K562 (cell line): ENCODE data around the gene PLEKHM1. TPM values are rescaled to one million over a fixed set of nuclear protein-coding genes. Genes with fewer than 3 reads are reported as not detected.
"Not testable (repeated sequence)": the region's sequence is repeated elsewhere in the genome, so short reads cannot be mapped to it uniquely, and the experiment has no call there.

Experiments used
- ATAC-seq: fragments of 200-7000 bp; cut with Tn5 transposase; 3 replicates; pipeline ENCODE4 v1.9.1; 2020; ENCODE audit warnings: moderate library complexity
- BruUV-seq: library from RNA; stranded (reverse); fragments of 400-500 nt; replicated peaks from 2 replicates; lab custom pipeline; 2021; lab: Mats Ljungman, UMichigan
- CTCF ChIA-PET: fragments of 300-600 bp; formaldehyde crosslinking; extraction: SDS; loops from one replicate; lab custom pipeline; 2021; ENCODE audit warnings: low intra/inter-chr PET ratio; lab: Yijun Ruan, JAX
- POLR2A ChIA-PET: fragments of 300-600, 350-650 bp; sonication (Branson Sonifier 250); formaldehyde crosslinking; extraction: SDS; loops from one replicate; lab custom pipeline; 2021; ENCODE audit warnings: antibody characterized with exemption, inconsistent platforms; lab: Yijun Ruan, JAX
- DNase-seq, 4 experiments: peaks; one replicate each; pipeline versions ENCODE4 v3.0.0 to v3.0.0-alpha.2; 2011 to 2018; ENCODE audit warnings: low spot score in 3 of 4, mixed read lengths in 3 of 4; ENCODE audit errors: extremely low read depth in 1 of 4
- FAIRE-seq: peaks from 2 replicates; lab custom pipeline; 2011; peaks lifted over from hg19 to GRCh38; lab: Jason Lieb, UNC
- H2AFZ ChIP-seq: 2 replicates; pipeline ENCODE4 v1.6.0; 2011; ENCODE audit warnings: low read depth, low read length, control low read depth, inconsistent platforms
- H3K27ac ChIP-seq: fragments of 200-600 bp; 3 replicates; pipeline ENCODE4 v1.8.0; 2011; ENCODE audit warnings: low read depth, mild to moderate bottlenecking, control low read depth, inconsistent platforms, low read length, moderate library complexity, mixed read lengths; ENCODE audit errors: extremely low read depth
- H3K27me3 ChIP-seq, 2 experiments: fragments of 300-600 bp in 1 of 2; 2 replicates in 1 of 2; 3 replicates in 1 of 2; pipeline versions ENCODE4 v1.6.0 to v1.8.0; 2011; ENCODE audit warnings: inconsistent platforms in 2 of 2, low read length in 2 of 2, mild to moderate bottlenecking in 1 of 2, mixed read lengths in 1 of 2, moderate library complexity in 1 of 2; ENCODE audit not compliant: control insufficient read depth in 2 of 2, insufficient read depth in 2 of 2
- H3K36me3 ChIP-seq: fragments of 300-600 bp; 3 replicates; pipeline ENCODE4 v1.8.0; 2011; ENCODE audit warnings: mild to moderate bottlenecking, low read length, inconsistent platforms; ENCODE audit not compliant: control insufficient read depth, insufficient read depth
- H3K4me1 ChIP-seq, 2 experiments: fragments of 200-600 bp in 1 of 2; replicated peaks in 1 of 2; 2 replicates in 1 of 2; 3 replicates in 1 of 2; pipeline versions ENCODE4 v1.5.1 to v1.8.0; 2011; ENCODE audit warnings: inconsistent platforms in 2 of 2, low read length in 2 of 2, mild to moderate bottlenecking in 1 of 2, mixed read lengths in 1 of 2, moderate library complexity in 1 of 2; ENCODE audit not compliant: control insufficient read depth in 2 of 2, insufficient read depth in 2 of 2
- H3K4me2 ChIP-seq: 2 replicates; pipeline ENCODE4 v1.6.1; 2011; ENCODE audit warnings: low read length, control low read depth, inconsistent platforms, mixed read lengths; ENCODE audit not compliant: insufficient read depth
- H3K4me3 ChIP-seq: fragments of 200-600 bp; sonication (generic), shearing (Covaris generic); 2 replicates; pipeline ENCODE4 v1.5.1; 2016; ENCODE audit warnings: control low read depth, inconsistent platforms
- H3K79me2 ChIP-seq: fragments of 200-600 bp; 3 replicates; pipeline ENCODE4 v1.8.0; 2011; ENCODE audit warnings: low read length, inconsistent platforms; ENCODE audit not compliant: control insufficient read depth, insufficient read depth
- H3K9ac ChIP-seq, 2 experiments: 2 replicates each; pipeline versions ENCODE4 v1.6.0 to v1.6.1; 2011; ENCODE audit warnings: low read depth in 2 of 2, low read length in 2 of 2, control low read depth in 1 of 2, inconsistent platforms in 1 of 2, mild to moderate bottlenecking in 1 of 2, mixed read lengths in 1 of 2; ENCODE audit not compliant: insufficient read depth in 1 of 2
- H3K9me1 ChIP-seq: one replicate; pipeline ENCODE4 v1.6.0; 2011; ENCODE audit warnings: inconsistent platforms, mild to moderate bottlenecking, low read length, moderate library complexity; ENCODE audit not compliant: control insufficient read depth, insufficient read depth
- H3K9me3 ChIP-seq: replicated peaks from 2 replicates; pipeline ENCODE4 v1.5.1; 2011; ENCODE audit warnings: low read depth, low read length, inconsistent platforms; ENCODE audit not compliant: control insufficient read depth, insufficient read depth
- H4K20me1 ChIP-seq: replicated peaks from 2 replicates; pipeline ENCODE4 v1.6.1; 2011; ENCODE audit warnings: low read length, inconsistent platforms, mixed read lengths; ENCODE audit not compliant: control insufficient read depth, insufficient read depth
- CREB1 ChIP-seq, 2 experiments: sonication (generic) in 1 of 2; formaldehyde crosslinking in 1 of 2; IDR thresholded peaks; 2 replicates each; pipeline versions ENCODE4 v1.6.1 to v1.8.0; 2012 to 2022; ENCODE audit warnings: inconsistent platforms in 1 of 2, mild to moderate bottlenecking in 1 of 2, missing genetic modification reagents in 1 of 2, moderate library complexity in 1 of 2
- ELF2 ChIP-seq: fragments of 250-450 bp; sonication (Bioruptor Pico); IDR thresholded peaks from 2 replicates; pipeline ENCODE4 v1.5.0; 2021; ENCODE audit warnings: mild to moderate bottlenecking
- HMGN3 ChIP-seq: IDR thresholded peaks from 2 replicates; pipeline ENCODE4 v1.6.1; 2011; ENCODE audit warnings: borderline replicate concordance, low read depth, mild to moderate bottlenecking, mixed read lengths, low read length; ENCODE audit not compliant: insufficient read length; ENCODE audit errors: extremely low read depth
- HNRNPL ChIP-seq: fragments of 200-400 bp; formaldehyde crosslinking; IDR thresholded peaks from 2 replicates; pipeline ENCODE4 v1.6.1; 2017; ENCODE audit warnings: low read depth, mild to moderate bottlenecking, low read length
- KDM5B ChIP-seq: fragments of 200-600 bp; sonication (generic); IDR thresholded peaks from 2 replicates; pipeline ENCODE4 v1.6.1; 2012; ENCODE audit warnings: low read depth, mild to moderate bottlenecking, moderate library complexity, low read length, control low read depth, inconsistent platforms; ENCODE audit not compliant: insufficient replicate concordance
- RBFOX2 ChIP-seq: fragments of 200-400 bp; formaldehyde crosslinking; IDR thresholded peaks from 2 replicates; pipeline ENCODE4 v1.6.1; 2017; ENCODE audit warnings: low read depth, mild to moderate bottlenecking, low read length, moderate library complexity
- WGBS: fragments of 100-300 bp; shearing (Covaris generic); methylation state at CpG from one replicate; pipeline ENCODE4 v1.1.6; 2016; ENCODE audit warnings: low coverage, mixed read lengths; ENCODE audit not compliant: insufficient coverage; ENCODE audit errors: missing lambda C conversion rate; 5-methylcytosine and 5-hydroxymethylcytosine counted together
- in situ Hi-C: fragments of 300-500 bp; cut with MboI; formaldehyde crosslinking; loops from 4 replicates; pipeline ENCODE4 v1.15.0; 2018; ENCODE audit warnings: inconsistent platforms, mixed read lengths
- intact Hi-C: fragments of 100-400 bp; cut with micrococcal nuclease; formaldehyde crosslinking; loops from 2 replicates; pipeline ENCODE4 v1.14.2; 2022
- polyA plus RNA-seq, 8 experiments: library from polyadenylated mRNA; depleted of rRNA in 4 of 8; stranded (reverse) in 5 of 8; unstranded in 3 of 8; fragments of >200 nt; fragmentation: Nextera tagmentation in 2 of 8; fragmentation: Illumina TruSeq in 1 of 8; extraction: Ambion mirVana in 2 of 8; extraction: Trizol in 1 of 8; gene quantifications; 2 replicates each; pipeline versions ENCODE4 v1.2.1 to v1.2.3, GENCODE V29; 2011 to 2014; ENCODE audit warnings: inconsistent platforms in 1 of 8, missing spikeins in 1 of 8
- total RNA-seq, 7 experiments: library from RNA; depleted of rRNA in 6 of 7; stranded (reverse); fragments of >200 nt in 6 of 7; fragmentation: Illumina TruSeq in 2 of 7; extraction: Trizol in 2 of 7; gene quantifications; 2 replicates each; pipeline versions ENCODE4 v1.2.1 to v1.2.3, GENCODE V29; 2011 to 2021; ENCODE audit warnings: low replicate concordance in 1 of 7
- TF ChIP-seq, protein P1 (sequence below): fragments of 450-650 bp; IDR thresholded peaks from 2 replicates; pipeline ENCODE4 v1.6.1; 2016
- TF ChIP-seq, protein P2 (sequence below): fragments of 250-450 bp; sonication (Bioruptor Pico); IDR thresholded peaks from 2 replicates; pipeline ENCODE4 v1.4.0; 2020; ENCODE audit warnings: mild to moderate bottlenecking

The PLEKHM1 gene
- total and polyA plus RNA-seq, 9 of the 15 experiments (the other 6 are each of a cell fraction or from before 2014, with no cell fraction given), result 0.13 to 23.3 (median 5.7) TPM

GRCh38 chr17:45490615-45491433 lies at the start of gene PLEKHM1 (continued):
- 0 out of 2 replicates have a peak, but pooled peaks have one; percentile 38 for TF ChIP-seq HNRNPL
- TF ChIP-seq, protein P1, sequence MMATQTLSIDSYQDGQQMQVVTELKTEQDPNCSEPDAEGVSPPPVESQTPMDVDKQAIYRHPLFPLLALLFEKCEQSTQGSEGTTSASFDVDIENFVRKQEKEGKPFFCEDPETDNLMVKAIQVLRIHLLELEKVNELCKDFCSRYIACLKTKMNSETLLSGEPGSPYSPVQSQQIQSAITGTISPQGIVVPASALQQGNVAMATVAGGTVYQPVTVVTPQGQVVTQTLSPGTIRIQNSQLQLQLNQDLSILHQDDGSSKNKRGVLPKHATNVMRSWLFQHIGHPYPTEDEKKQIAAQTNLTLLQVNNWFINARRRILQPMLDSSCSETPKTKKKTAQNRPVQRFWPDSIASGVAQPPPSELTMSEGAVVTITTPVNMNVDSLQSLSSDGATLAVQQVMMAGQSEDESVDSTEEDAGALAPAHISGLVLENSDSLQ, result peak; percentile 66
- peak; percentile 34 for TF ChIP-seq HMGN3
- TF ChIP-seq, protein P2, sequence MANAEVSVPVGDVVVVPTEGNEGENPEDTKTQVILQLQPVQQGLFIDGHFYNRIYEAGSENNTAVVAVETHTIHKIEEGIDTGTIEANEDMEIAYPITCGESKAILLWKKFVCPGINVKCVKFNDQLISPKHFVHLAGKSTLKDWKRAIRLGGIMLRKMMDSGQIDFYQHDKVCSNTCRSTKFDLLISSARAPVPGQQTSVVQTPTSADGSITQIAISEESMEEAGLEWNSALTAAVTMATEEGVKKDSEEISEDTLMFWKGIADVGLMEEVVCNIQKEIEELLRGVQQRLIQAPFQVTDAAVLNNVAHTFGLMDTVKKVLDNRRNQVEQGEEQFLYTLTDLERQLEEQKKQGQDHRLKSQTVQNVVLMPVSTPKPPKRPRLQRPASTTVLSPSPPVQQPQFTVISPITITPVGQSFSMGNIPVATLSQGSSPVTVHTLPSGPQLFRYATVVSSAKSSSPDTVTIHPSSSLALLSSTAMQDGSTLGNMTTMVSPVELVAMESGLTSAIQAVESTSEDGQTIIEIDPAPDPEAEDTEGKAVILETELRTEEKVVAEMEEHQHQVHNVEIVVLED (CRISPR knock-in tag), result peak; percentile 92
- not testable (repeated sequence) for TF ChIP-seq CREB1 (IDR thresholded peaks at IDR 0.05)
- peak; percentile 57; the same call in 1 of the 2 replicates for TF ChIP-seq CREB1 (CRISPR knock-in tag; IDR thresholded peaks at IDR 0.05)
- peak; percentile 16 for TF ChIP-seq KDM5B
- TF ChIP-seq RBFOX2, result peak; percentile 82
- TF ChIP-seq ELF2 (CRISPR knock-in tag), result 0 out of 2 replicates have a peak, but pooled peaks have one; percentile 64

DNA sequence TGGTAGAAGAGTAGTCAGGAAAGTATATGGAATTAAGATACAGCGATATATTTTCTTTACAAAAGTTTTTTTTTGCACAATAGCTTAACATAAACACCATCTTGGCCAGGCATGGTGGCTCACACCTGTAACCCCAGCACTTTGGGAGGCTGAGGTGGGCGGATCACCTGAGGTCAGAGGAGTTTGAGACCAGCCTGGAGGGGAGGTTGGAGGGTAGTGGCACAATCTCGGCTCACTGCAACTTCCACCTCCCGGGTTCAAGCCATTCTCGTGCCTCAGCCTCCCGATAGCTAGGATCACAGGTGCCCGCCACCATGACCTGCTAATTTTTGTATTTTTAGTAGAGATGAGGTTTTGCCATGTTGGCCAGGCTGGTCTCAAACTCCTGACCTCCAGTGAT lies 47.6 kb upstream of the PLEKHM1 start:
- H3K9ac ChIP-seq, H3K4me2 ChIP-seq, intact Hi-C loops, H3K27me3 ChIP-seq, DNase-seq, FAIRE-seq, in situ Hi-C loops, H3K4me3 ChIP-seq, H3K27ac ChIP-seq, H3K9me1 ChIP-seq, CTCF ChIA-PET, BruUV-seq, H3K79me2 ChIP-seq, ATAC-seq, H3K9me3 ChIP-seq, H4K20me1 ChIP-seq, H3K36me3 ChIP-seq, POLR2A ChIA-PET, H2AFZ ChIP-seq, H3K4me1 ChIP-seq: not testable (repeated sequence)
- 68% methylated on average over 6 of the region's 7 CpGs for WGBS

- H4K20me1 ChIP-seq, H3K36me3 ChIP-seq, H3K4me2 ChIP-seq, BruUV-seq, intact Hi-C loops, POLR2A ChIA-PET, H3K79me2 ChIP-seq, H2AFZ ChIP-seq, H3K9me3 ChIP-seq, DNase-seq, H3K9me1 ChIP-seq, ATAC-seq, H3K4me3 ChIP-seq, in situ Hi-C loops, FAIRE-seq, H3K27ac ChIP-seq, H3K4me1 ChIP-seq, CTCF ChIA-PET, H3K9ac ChIP-seq: not testable (repeated sequence)
- peaks cover 0 to 13% of the 10 kb centered on the region in 2 experiments; a peak in 1 of 5 replicates for H3K27me3 ChIP-seq
- WGBS, result 2% methylated on average over 3 of the region's 3 CpGs
Measured at GRCh38 chr17:45506072-45506471, 15.6 kb upstream of the PLEKHM1 start.
